ENCODE measurements around the gene AMDHD1.

The AMDHD1 gene

DNA sequence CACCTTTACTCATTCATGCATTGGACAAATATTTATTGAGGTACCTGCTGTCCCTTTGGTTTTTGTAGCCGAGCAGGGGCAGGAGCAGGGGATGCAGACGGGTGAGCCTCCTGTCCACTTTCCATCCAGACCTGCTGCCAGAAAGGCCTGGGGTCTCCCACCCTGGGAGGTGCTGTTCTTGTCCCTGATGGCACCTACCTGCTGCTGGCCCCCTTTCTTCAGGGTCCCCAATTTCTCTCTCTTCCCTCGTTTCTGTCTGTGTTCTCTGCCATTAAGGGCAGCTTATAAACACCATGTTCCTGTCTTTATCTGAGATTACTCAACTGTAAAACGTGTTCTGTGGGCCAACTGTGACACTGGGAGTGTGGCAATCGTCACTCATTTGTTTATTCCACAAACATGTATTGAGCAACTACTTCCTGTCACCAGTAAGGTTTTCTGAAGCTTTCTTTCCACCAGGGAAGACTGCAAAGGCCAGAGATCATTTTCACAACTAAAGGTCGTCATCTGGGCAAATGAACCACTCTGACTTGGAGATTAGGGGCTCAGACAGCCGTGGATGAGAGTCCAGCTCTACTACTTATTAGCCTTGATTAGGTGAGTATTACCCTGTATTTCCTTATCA, 53.0 kb downstream of the AMDHD1 start, which contains the start of gene HAL:
HAL (minus strand) TSS at position 311 of the 625 bp plus-strand sequence. CDS start 434 bp downstream, outside the sequence.
- DNase-seq = no peak

DNA sequence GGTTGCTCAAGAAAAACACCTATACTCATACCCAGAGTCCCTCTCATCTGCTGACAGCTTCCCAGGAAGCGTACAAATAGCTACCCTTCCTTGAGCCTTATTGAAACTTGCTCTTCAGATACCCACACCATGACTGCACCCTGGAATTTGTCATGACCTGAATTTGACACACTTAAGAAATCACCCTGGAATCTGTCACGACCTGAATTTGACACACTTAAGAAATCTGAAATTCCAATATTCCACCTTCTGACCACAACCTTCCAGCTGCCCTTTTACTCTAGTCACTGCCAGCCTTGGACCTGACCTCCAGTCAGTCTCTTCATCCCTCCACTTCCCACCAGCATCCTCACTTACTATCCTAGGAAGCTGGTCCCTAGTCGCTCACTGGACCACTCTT, 54.1 kb downstream of the AMDHD1 start:
- DNase-seq = no peak

GRCh38 chr12:95997911-95998510, 54.9 kb downstream of the AMDHD1 start:
- DNase-seq = no peak

DNA sequence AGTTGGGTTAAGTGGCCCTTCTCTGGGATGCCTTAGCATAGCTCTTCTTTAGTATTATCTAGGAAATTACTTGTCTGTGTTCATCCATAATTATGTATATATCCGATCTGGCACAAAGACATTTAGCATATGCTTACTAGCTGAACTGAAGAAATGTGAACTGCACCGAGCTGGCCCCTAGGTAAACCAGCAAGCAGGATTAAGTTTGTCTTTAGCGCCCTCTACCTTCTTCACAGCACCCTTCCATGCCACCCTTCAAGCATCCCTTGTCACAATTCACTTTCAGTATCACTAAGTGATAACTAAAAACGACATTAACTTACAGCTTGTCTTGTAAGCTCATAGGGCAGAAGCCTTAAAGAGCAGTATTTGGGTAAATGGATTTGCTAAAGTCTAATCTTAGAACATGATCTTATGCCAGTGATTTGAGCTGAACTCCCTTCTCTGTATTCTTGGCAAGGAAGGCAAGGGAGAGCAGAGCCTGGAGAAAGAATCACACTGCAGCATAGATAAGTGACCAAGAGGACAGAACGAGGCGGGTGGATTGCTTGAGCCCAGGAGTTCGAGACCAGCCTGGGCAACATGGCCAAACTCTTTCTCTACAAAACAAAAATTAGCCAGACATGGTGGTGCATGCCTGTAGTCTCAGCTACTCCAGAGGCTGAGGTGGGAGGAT, 55.6 kb downstream of the AMDHD1 start:
- DNase-seq = peak; percentile 17 to 44

GRCh38 chr12:95999484-95999883, 56.4 kb downstream of the AMDHD1 start:
- DNase-seq = no peak

- DNase-seq = no peak
Measured at GRCh38 chr12:96000858-96001257, 57.7 kb downstream of the AMDHD1 start.

GRCh38 chr12:96006727-96007126, 63.6 kb downstream of the AMDHD1 start:
- no peak for DNase-seq

DNA sequence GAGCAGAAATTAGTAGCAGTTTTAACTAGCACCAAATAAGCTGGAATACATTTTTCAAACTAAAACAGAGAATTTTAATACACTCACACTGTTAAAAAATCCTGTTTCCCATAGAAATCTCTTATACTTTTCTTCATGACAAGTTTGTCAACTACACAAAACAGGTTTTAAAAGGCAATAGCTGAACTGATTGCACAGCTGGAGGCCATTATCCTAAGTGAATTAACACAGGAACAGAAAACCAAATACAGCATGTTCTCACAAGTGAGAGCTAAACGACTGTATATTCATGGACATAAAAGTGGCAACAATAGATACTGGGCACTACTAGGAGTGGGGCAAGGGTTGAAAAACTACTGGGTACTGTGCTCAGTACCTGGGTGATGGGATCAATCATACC, 64.6 kb downstream of the AMDHD1 start:
- no peak for DNase-seq

DNA sequence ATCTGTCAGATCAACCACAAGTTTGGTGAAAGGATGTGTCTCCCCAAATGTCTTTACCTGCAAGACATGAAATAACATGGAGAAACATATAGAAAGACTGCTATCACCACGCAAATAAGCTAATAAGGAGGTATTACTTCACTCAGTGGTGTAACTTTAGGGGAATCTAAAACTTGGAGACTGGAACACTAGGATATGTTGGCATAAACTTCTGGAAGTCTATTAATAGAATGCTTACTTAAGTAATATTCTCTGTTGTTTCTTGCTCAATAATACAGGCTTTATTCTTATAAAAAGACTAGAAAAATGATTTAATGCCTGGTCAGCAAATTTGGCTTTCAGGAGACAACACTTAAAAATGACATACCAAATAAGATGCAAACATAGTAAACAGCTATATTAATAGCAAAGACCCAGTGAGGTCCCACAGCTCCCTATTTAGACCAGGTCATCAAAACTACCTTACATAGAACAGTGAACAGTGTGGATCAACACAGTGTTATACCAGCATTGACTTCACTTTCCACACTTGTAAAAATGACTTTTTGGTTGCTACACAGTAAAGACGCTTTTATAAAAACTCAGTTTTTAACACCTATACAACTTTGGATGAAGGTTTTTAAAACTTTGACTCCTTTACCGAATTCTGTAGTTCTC, 71.9 kb downstream of the AMDHD1 start:
- no peak for DNase-seq

DNA sequence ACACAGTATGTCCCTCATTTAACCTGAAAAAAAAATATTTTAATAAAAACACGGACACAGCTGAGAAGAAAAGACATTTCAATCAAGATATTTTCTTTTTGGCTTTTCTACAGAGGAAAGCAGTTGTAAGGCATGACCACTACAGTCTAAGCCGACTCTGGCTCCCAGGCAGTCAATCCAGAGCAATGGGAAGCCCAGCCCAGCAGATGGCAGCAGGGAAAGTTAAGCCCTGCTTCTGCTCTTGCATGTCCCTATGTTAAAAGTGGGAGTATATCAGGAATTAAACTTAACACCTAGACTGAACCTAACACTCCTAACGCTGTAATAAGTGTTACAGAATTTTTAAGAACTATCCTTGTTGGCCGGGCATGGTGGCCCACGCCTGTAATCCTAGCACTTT, 72.5 kb downstream of the AMDHD1 start:
- DNase-seq = no peak
